Osteocyte (in vitro differentiated cells): Measurements from ENCODE around the gene ADNP. TPM values are rescaled to one million over a fixed set of nuclear protein-coding genes. Genes with fewer than 3 reads are reported as not detected.

Source experiments
- DNase-seq: peaks from one replicate; pipeline ENCODE4 v3.0.0; 2021; ENCODE audit warnings: mixed read lengths; ENCODE audit not compliant: unreplicated experiment; ENCODE audit errors: extremely low spot score
- H3K27ac Mint-ChIP-seq: one replicate; pipeline ENCODE4 v1.8.0; 2021; ENCODE audit warnings: mild to moderate bottlenecking, mixed read lengths; ENCODE audit not compliant: unreplicated experiment
- H3K27me3 Mint-ChIP-seq: one replicate; pipeline ENCODE4 v1.8.0; 2021; ENCODE audit warnings: mixed read lengths; ENCODE audit not compliant: unreplicated experiment
- H3K36me3 Mint-ChIP-seq: one replicate; pipeline ENCODE4 v1.8.0; 2021; ENCODE audit warnings: mixed read lengths; ENCODE audit not compliant: unreplicated experiment
- H3K4me1 Mint-ChIP-seq: one replicate; pipeline ENCODE4 v1.8.0; 2021; ENCODE audit warnings: mixed read lengths; ENCODE audit not compliant: unreplicated experiment
- H3K4me3 Mint-ChIP-seq: one replicate; pipeline ENCODE4 v1.8.0; 2021; ENCODE audit warnings: mild to moderate bottlenecking, moderate library complexity, mixed read lengths; ENCODE audit not compliant: unreplicated experiment
- H3K9me3 Mint-ChIP-seq: one replicate; pipeline ENCODE4 v1.8.0; 2021; ENCODE audit warnings: mixed read lengths; ENCODE audit not compliant: unreplicated experiment
- CTCF ChIP-seq: fragments of 200-600 bp; sonication (generic); IDR thresholded peaks from 2 replicates; pipeline ENCODE4 v1.5.0; 2021; ENCODE audit warnings: antibody characterized with exemption, mild to moderate bottlenecking, moderate library complexity
- total RNA-seq: library from RNA; stranded (reverse); gene quantifications from 2 replicates; pipeline ENCODE4 v1.2.1, GENCODE V29; 2021

The ADNP gene
- total RNA-seq, 1 donor from 2014 or later = 67.4 TPM

- Mint-ChIP-seq H3K4me1 (no peaks in the 10 kb centered on the region), H3K27me3 (no peaks in the 10 kb centered on the region), H3K9me3 (no peaks in the 10 kb centered on the region), H3K36me3 (no peaks in the 10 kb centered on the region), H3K27ac (no peak overlapping the region), H3K4me3 (no peak overlapping the region)
- TF ChIP-seq CTCF = no peak
- no peak for DNase-seq
Measured at GRCh38 chr20:50861012-50861411, 70.2 kb downstream of the ADNP start.

DNA sequence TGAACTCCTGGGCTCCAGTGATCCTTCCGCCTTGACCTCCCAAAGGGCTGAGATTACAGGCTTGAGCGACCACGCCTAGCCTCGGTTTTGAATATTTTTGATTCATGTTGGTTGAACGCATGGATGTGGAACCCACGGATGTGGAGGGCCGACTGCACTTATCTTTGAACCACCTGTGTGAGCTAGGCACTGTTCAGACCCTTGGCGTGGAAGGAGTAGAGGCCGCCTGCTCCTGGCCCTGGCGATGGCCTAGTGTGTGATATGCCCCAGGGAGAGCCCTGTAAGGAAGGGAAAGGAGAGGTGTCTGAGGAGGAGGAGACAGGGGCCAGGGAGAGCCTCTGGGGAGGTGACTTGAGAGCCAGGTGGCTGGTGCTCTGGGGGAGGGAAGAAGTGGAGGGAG lies 72.1 kb downstream of the ADNP start:
- H3K36me3 Mint-ChIP-seq = no peaks in the 10 kb centered on the region
- no peaks in the 10 kb centered on the region for H3K27me3 Mint-ChIP-seq
- H3K27ac Mint-ChIP-seq = no peak overlapping the region
- H3K4me3 Mint-ChIP-seq = no peak overlapping the region
- H3K4me1 Mint-ChIP-seq = no peaks in the 10 kb centered on the region
- DNase-seq = no peak
- H3K9me3 Mint-ChIP-seq = no peaks in the 10 kb centered on the region
- no peak for TF ChIP-seq CTCF

DNA sequence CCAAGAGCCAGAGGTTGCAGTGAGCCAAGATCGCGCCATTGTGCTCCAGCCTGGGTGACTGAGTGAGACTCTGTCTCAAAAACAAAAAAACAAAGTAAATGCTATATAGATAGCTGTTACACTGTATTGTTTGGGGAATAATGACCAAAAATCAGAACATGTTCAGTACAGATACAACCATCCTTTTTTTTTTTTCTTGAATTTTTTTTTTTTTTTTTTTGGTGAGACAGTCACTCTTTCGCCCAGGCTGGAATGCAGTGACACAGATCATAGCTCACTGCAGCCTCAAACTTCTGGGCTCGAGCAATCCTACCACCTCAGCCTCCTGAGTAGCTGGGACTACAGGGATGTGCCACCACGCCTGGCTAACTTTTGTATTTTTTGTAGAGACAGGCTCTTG lies 72.7 kb downstream of the ADNP start:
- H3K27me3 Mint-ChIP-seq = no peaks in the 10 kb centered on the region
- H3K27ac Mint-ChIP-seq = no peak overlapping the region
- TF ChIP-seq CTCF = no peak
- H3K9me3 Mint-ChIP-seq = no peaks in the 10 kb centered on the region
- no peak overlapping the region for H3K4me3 Mint-ChIP-seq
- no peaks in the 10 kb centered on the region for H3K4me1 Mint-ChIP-seq
- no peak for DNase-seq
- H3K36me3 Mint-ChIP-seq = no peaks in the 10 kb centered on the region

DNA sequence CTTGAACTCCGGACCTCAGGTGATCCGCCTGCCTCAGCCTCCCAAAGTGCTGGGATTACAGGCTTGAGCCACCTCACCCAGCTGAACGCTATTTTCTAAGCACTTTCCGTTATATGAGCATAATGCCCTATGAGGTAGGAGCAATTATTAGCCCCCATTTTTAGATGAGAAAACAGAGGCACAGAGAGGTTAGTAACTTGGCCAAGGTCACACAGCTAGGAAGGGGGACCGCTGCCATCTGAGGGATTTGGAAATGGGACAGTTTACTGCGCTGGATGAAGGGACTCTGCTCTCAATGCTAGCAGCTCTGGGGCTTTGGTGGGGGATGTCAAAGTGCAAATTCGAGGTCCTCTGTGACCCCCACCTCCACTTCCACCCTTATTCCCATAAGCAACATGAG lies 73.9 kb downstream of the ADNP start:
- TF ChIP-seq CTCF = no peak
- H3K27me3 Mint-ChIP-seq = no peaks in the 10 kb centered on the region
- H3K27ac Mint-ChIP-seq = no peak overlapping the region
- no peaks in the 10 kb centered on the region for H3K4me1 Mint-ChIP-seq
- DNase-seq = no peak
- no peaks in the 10 kb centered on the region for H3K9me3 Mint-ChIP-seq
- H3K4me3 Mint-ChIP-seq = no peak overlapping the region
- no peaks in the 10 kb centered on the region for H3K36me3 Mint-ChIP-seq

DNA sequence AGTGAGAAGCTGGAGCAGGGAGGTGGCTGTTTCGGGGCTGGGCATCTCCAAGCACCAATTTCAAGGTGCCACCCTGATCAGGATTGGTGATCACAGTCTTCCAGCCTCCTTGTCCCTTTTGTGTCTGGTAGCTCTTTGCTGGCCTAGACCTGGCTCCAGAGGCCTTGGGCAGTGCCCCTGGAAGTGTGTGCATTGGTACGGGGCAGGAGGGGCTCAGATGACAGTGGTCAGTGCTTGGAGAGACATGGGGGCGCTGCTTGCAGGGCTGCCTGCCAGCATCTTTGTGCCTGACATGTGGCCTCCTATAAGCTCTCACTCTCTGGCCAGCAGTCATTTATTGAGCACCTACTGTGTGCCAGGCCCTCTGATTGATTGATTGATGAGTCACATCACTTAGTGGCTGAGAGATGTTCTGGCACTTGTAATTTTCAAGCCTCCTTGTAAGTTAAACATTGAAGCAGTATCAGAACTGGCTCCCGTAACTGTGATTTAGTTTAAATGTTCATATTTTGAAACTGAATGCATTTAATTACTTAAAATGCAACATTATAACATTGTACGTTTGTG lies 74.7 kb downstream of the ADNP start:
- H3K27me3 Mint-ChIP-seq = no peaks in the 10 kb centered on the region
- no peaks in the 10 kb centered on the region for H3K4me1 Mint-ChIP-seq
- no peak overlapping the region for H3K4me3 Mint-ChIP-seq
- no peak overlapping the region for H3K27ac Mint-ChIP-seq
- DNase-seq = no peak
- no peaks in the 10 kb centered on the region for H3K9me3 Mint-ChIP-seq
- no peaks in the 10 kb centered on the region for H3K36me3 Mint-ChIP-seq
- no peak for TF ChIP-seq CTCF
